ENCODE measurements around the gene LARGE1.

LARGE1 gene

GRCh38 chr22:33680632-33681031 is 239.6 kb downstream of the LARGE1 start:
- DNase-seq (ENCODE audit: extremely low read depth in 1 of 2, low read depth in 1 of 2), result no peak

- no peak for DNase-seq (ENCODE audit: extremely low read depth in 1 of 2, low read depth in 1 of 2)
Observed at GRCh38 chr22:33678523-33678922, 241.8 kb downstream of the LARGE1 start.

GRCh38 chr22:33677536-33677935 is 242.7 kb downstream of the LARGE1 start:
- DNase-seq (ENCODE audit: extremely low read depth in 1 of 2, low read depth in 1 of 2), result no peak

- no peak for DNase-seq (ENCODE audit: extremely low read depth in 1 of 2, low read depth in 1 of 2)
Observed at GRCh38 chr22:33674357-33674756, 245.9 kb downstream of the LARGE1 start.

GRCh38 chr22:33669746-33670145 is 250.5 kb downstream of the LARGE1 start:
- DNase-seq (ENCODE audit: extremely low read depth in 1 of 2, low read depth in 1 of 2), result no peak

- no peak for DNase-seq (ENCODE audit: extremely low read depth in 1 of 2, low read depth in 1 of 2)
Observed at GRCh38 chr22:33666961-33667619, 253.2 kb downstream of the LARGE1 start.

GRCh38 chr22:33666279-33666960 is 253.9 kb downstream of the LARGE1 start:
- no peak for DNase-seq (ENCODE audit: extremely low read depth in 1 of 2, low read depth in 1 of 2)

- DNase-seq (ENCODE audit: extremely low read depth in 1 of 2, low read depth in 1 of 2), result no peak
Observed at GRCh38 chr22:33659448-33659847, 260.8 kb downstream of the LARGE1 start.

GRCh38 chr22:33658775-33659174 is 261.5 kb downstream of the LARGE1 start:
- no peak for DNase-seq (ENCODE audit: extremely low read depth in 1 of 2, low read depth in 1 of 2)

- no peak for DNase-seq (ENCODE audit: extremely low read depth in 1 of 2, low read depth in 1 of 2)
Observed at GRCh38 chr22:33657670-33658069, 262.6 kb downstream of the LARGE1 start.

GRCh38 chr22:33656808-33657628 is 263.3 kb downstream of the LARGE1 start:
- no peak for DNase-seq (ENCODE audit: extremely low read depth in 1 of 2, low read depth in 1 of 2)

GRCh38 chr22:33654173-33654895 is 265.9 kb downstream of the LARGE1 start:
- no peak for DNase-seq (ENCODE audit: extremely low read depth in 1 of 2, low read depth in 1 of 2)

GRCh38 chr22:33653532-33654063 is 266.7 kb downstream of the LARGE1 start:
- DNase-seq (ENCODE audit: extremely low read depth in 1 of 2, low read depth in 1 of 2), result no peak

GRCh38 chr22:33652615-33653014 is 267.7 kb downstream of the LARGE1 start:
- no peak for DNase-seq (ENCODE audit: extremely low read depth in 1 of 2, low read depth in 1 of 2)

- DNase-seq (ENCODE audit: extremely low read depth in 1 of 2, low read depth in 1 of 2), result no peak
Observed at GRCh38 chr22:33650244-33650643, 270.0 kb downstream of the LARGE1 start.

GRCh38 chr22:33648478-33648877 is 271.8 kb downstream of the LARGE1 start:
- DNase-seq (ENCODE audit: extremely low read depth in 1 of 2, low read depth in 1 of 2), result no peak

GRCh38 chr22:33640900-33641299 is 279.4 kb downstream of the LARGE1 start:
- no peak for DNase-seq (ENCODE audit: extremely low read depth in 1 of 2, low read depth in 1 of 2)

GRCh38 chr22:33639588-33640254 is 280.6 kb downstream of the LARGE1 start:
- DNase-seq (ENCODE audit: extremely low read depth in 1 of 2, low read depth in 1 of 2), result no peak

- DNase-seq (ENCODE audit: extremely low read depth in 1 of 2, low read depth in 1 of 2), result no peak
Observed at GRCh38 chr22:33635766-33636165, 284.5 kb downstream of the LARGE1 start.

- no peak for DNase-seq (ENCODE audit: extremely low read depth in 1 of 2, low read depth in 1 of 2)
Observed at GRCh38 chr22:33631777-33632176, 288.5 kb downstream of the LARGE1 start.
